Measurements from ENCODE around the gene KCNC4.

The KCNC4 gene

GRCh38 chr1:110233861-110234260, 23.7 kb downstream of the KCNC4 start:
- DNase-seq: no peak

GRCh38 chr1:110234691-110235090, 24.6 kb downstream of the KCNC4 start:
- no peak for DNase-seq

GRCh38 chr1:110235181-110235833, 25.2 kb downstream of the KCNC4 start:
- DNase-seq: no peak

GRCh38 chr1:110235834-110236682, 25.9 kb downstream of the KCNC4 start:
- peak; percentile 23 for DNase-seq

DNA sequence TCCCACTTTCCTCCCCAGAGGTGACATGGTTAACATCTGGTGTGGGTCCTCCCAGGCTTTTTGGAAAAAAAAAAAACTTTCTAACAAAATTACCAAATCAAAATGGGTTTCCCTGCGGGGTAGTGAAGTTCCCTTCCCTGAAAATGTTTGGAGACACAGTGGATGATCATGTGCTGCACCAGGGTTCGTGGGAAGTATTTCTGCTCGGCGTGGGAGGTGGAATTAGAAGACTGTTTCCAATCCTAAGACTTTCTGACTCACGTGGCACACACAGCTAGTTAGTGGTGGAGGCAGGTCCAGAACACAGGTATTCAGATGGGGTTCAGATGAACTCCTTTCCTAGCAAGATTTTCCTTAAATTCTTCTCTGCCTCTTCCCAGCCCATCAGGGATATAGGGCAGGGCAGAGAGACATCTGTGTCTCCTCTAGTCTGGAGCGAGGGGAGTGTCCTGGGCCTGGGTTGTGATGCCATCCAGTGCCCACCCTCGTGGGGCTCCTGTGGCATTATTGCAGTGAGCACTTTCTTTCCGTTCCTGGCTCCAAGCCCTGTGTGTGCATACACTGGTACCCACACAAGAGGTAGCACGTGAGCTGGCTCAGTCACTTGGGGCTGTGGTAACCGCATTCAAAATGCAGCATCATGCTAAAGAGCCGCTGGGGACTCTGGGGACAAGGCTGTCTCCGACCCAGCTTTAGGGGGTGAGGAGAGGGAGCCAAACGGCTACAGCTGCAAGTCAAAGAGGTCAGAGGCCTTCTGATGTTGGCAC, 27.5 kb downstream of the KCNC4 start:
- no peak for DNase-seq

GRCh38 chr1:110239441-110240430, 29.6 kb downstream of the KCNC4 start:
- DNase-seq: no peak

GRCh38 chr1:110240476-110241210, 30.5 kb downstream of the KCNC4 start:
- DNase-seq: no peak

DNA sequence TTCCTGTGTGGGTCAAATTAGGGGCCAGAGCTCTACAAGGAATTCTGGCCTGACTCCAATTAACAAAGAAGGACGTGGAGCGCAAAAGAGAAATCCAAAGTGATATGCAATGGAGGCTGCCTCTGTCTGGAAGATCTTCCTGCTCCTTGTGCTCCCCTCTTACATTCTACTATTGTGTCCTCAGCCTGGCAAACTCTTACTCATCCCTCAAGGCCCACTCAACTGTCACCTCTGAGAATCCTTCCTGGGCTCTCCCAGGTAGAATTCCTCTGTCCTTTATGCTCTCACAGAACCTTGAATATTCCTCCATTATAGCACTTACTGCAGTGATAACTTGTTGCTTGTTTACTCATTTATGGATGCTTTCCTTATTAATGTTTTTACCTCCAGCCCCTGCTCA, 31.4 kb downstream of the KCNC4 start:
- DNase-seq: no peak

GRCh38 chr1:110242062-110242461, 31.9 kb downstream of the KCNC4 start:
- no peak for DNase-seq

- no peak for DNase-seq
Observed at GRCh38 chr1:110242731-110243130, 32.6 kb downstream of the KCNC4 start.

DNA sequence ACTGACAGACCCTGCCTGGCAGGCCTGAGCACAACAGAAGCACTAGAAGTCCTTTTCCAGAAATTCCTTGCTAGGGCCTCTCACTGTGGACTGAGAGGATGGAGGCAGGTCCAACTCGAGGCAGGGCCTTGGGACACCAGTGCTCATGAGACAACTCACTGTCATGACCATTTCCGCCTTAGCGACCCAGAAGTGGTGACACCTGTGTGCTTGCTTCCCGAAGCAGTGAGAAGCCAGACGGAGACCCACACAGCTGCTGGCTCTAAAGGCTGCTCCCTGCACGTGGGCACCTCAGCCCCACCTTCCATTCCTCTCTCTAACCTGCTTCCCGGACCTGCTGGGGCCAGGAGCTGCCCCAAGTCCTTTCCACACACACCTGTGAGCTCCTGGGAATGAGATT, 33.0 kb downstream of the KCNC4 start:
- DNase-seq: no peak

- no peak for DNase-seq
Observed at GRCh38 chr1:110243574-110243973, 33.5 kb downstream of the KCNC4 start.

GRCh38 chr1:110245876-110246620, 35.9 kb downstream of the KCNC4 start:
- DNase-seq: no peak

DNA sequence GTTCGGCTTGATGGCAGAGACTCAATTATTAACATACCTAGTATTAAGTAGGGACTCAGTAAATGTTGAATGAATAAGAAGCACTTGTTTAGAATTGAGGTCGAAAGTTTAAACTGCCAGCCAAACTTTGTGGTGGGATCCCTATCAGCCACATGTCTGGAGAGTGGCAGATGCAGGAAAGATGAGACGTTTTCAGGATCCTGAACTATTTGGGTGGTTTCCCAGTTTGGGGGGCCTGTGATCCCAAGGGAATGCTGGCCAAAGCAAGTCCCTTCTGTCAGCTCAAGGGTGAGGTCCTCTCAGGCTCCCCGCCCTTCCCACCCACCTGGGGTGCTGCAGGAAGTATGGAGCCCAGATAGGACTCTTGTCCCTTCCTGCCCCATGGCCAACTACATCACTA, 38.6 kb downstream of the KCNC4 start:
- no peak for DNase-seq

GRCh38 chr1:110249256-110249655, 39.1 kb downstream of the KCNC4 start:
- no peak for DNase-seq

DNA sequence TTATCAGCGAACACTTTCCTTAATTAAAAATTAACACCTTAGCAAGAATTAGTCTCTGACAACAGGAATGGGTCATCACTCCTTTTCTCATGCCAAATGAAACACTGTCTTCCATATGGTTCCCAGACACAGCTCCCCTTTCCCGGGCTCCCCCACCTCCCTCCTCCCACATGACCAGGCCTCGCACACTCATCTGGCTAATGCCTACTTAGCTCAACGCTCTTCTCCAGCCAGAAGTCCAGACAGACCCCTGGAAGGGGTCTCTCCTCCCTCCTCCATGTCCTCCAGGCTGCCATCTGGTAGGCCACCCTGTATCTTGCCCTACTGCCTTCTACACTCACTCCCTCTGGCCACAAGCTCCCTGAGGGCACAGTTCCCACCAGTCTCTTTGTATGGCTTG, 39.9 kb downstream of the KCNC4 start:
- DNase-seq: no peak

DNA sequence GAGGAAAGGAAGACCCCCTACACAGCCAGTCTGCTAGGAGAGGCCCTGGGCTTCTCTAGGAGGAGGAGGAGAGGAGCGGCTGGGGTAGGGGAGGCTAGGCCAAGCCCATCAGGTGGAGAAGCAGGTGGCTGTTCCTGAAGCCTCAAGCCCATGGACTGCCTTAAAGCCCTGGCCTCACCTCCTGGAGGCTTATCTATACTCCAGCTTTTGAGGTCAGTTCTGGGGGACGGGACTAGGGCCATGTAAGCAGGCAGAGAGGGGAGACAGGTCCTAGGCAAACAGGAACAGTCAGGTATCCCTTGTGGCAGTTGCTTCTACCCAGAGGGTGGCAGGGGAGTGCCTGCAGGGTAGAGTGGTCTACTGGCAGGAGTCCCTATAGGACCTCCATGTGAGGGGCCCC, 40.6 kb downstream of the KCNC4 start:
- no peak for DNase-seq

DNA sequence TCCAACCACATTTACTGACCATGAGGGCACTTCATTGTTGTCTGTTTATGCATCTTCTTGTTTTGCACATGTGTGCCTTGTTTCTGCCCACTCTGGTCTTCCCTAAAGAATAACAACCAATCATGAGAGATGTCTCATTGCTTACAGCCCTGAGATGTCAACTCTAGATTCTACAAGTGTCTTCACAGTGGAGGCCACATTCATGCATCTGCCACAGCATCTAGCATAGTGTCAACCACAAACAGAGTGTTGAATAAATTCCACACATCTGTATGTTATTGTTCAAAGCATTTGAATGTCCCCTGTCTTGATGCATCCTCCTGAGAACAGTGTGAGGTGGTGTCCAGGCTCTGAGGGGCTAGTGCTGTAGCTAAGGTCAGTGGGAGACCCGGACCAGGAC, 43.1 kb downstream of the KCNC4 start:
- DNase-seq: no peak

GRCh38 chr1:110254604-110255391, 44.7 kb downstream of the KCNC4 start:
- no peak for DNase-seq

GRCh38 chr1:110255392-110255787, 45.3 kb downstream of the KCNC4 start:
- no peak for DNase-seq
